Measurements from ENCODE around the gene PRUNE1.

Gene PRUNE1

GRCh38 chr1:150976879-150977694 lies 31.2 kb upstream of the PRUNE1 start:
- DNase-seq, result peak; percentile 73 to 76

GRCh38 chr1:150979092-150980056 lies 28.9 kb upstream of the PRUNE1 start:
- DNase-seq, result peak; percentile 65 to 85

GRCh38 chr1:150981177-150981804 lies 27.0 kb upstream of the PRUNE1 start:
- no peak for DNase-seq

GRCh38 chr1:150981805-150982712 lies 26.2 kb upstream of the PRUNE1 start, which contains the start of gene ANXA9:
Gene ANXA9, plus strand, starts transcription at chr1:150982292. Its CDS starts 814 bp downstream, at chr1:150983106.
- no peak for DNase-seq

- DNase-seq, result no peak
Observed at GRCh38 chr1:150985179-150985825, 22.9 kb upstream of the PRUNE1 start.

- DNase-seq, result no peak
Observed at GRCh38 chr1:150987924-150988323, 20.3 kb upstream of the PRUNE1 start.

- no peak for DNase-seq
Observed at GRCh38 chr1:150992626-150993025, 15.6 kb upstream of the PRUNE1 start.

GRCh38 chr1:150994248-150994647 lies 14.0 kb upstream of the PRUNE1 start:
- DNase-seq, result no peak

GRCh38 chr1:150995460-150995859 lies 12.8 kb upstream of the PRUNE1 start:
- DNase-seq, result no peak

- no peak for DNase-seq
Observed at GRCh38 chr1:150995896-150996295, 12.4 kb upstream of the PRUNE1 start.

- no peak for DNase-seq
Observed at GRCh38 chr1:150997126-150997872, 10.9 kb upstream of the PRUNE1 start.

- no peak for DNase-seq
Observed at GRCh38 chr1:150997949-150998348, 10.3 kb upstream of the PRUNE1 start.

GRCh38 chr1:150999051-150999674 lies 9.1 kb upstream of the PRUNE1 start:
- DNase-seq, result peak; percentile 14 to 74

GRCh38 chr1:150999926-151000325 lies 8.3 kb upstream of the PRUNE1 start:
- no peak for DNase-seq

GRCh38 chr1:151000408-151000807 lies 7.8 kb upstream of the PRUNE1 start:
- no peak for DNase-seq

GRCh38 chr1:151001602-151002001 lies 6.6 kb upstream of the PRUNE1 start:
- no peak for DNase-seq

GRCh38 chr1:151002051-151002450 lies 6.2 kb upstream of the PRUNE1 start:
- no peak for DNase-seq

GRCh38 chr1:151002611-151003010 lies 5.6 kb upstream of the PRUNE1 start:
- no peak for DNase-seq

- no peak for DNase-seq
Observed at GRCh38 chr1:151003180-151003579, 5.1 kb upstream of the PRUNE1 start.

- no peak for DNase-seq
Observed at GRCh38 chr1:151005729-151006319, 2.4 kb upstream of the PRUNE1 start.

Data from bone marrow (tissue), 2 donors.